ENCODE data around the gene FBXO44. TPM values are rescaled to one million over a fixed set of nuclear protein-coding genes. Genes with fewer than 3 reads are reported as not detected.

FBXO44 gene
- total RNA-seq, 1 experiment from 2014 or later = 22.6 TPM

DNA sequence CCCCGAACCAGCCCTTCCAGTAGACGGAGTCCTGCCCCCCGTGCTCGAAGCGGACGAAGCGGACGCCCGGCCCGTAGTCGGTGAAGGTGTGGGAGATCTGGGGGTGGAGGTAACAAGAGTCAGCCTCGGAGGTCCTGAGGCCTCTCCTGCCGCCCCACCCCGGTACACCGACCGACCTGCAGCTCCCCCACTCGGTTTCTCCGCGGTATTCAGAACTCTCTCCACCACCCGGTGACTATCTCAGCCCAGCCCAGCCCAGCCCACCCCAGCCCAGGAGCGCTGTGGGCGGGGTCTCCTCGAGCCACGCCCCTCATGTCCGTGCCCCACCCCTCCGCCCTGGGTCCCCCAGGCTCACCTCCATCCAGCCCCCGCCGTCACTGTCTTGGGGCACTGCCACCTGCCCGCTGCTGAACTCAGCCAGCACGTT, 5.9 kb upstream of the FBXO44 start:
- BruUV-seq (replicated peaks) = no TSS peak
- Mint-ChIP-seq H3K27ac (ENCODE audit: unreplicated experiment) (no peak overlapping the region), H3K36me3 (ENCODE audit: insufficient read depth, unreplicated experiment) (peaks cover 19% of the 10 kb centered on the region), H3K9me3 (ENCODE audit: unreplicated experiment) (no peaks in the 10 kb centered on the region), H3K27me3 (ENCODE audit: insufficient read depth, unreplicated experiment) (no peaks in the 10 kb centered on the region), H3K4me3 (ENCODE audit: unreplicated experiment) (no peak overlapping the region), H3K4me1 (ENCODE audit: low read depth, unreplicated experiment) (no peaks in the 10 kb centered on the region)
- no peak for DNase-seq
- Histone ChIP-seq H3K9me3 (no peaks in the 10 kb centered on the region), H3K4me3 (ENCODE audit: low read depth, low read length) (no peak overlapping the region), H3K27me3 (replicated peaks; ENCODE audit: control insufficient read depth, insufficient read depth, low read length) (no peaks in the 10 kb centered on the region), H3K4me1 (peaks cover 8% of the 10 kb centered on the region), H3K36me3 (ENCODE audit: control insufficient read depth, insufficient read depth, low read length) (no peaks in the 10 kb centered on the region)
- POLR2A ChIA-PET = no interaction called here
- CTCF ChIA-PET = no interaction called here
- TF ChIP-seq, protein P1, sequence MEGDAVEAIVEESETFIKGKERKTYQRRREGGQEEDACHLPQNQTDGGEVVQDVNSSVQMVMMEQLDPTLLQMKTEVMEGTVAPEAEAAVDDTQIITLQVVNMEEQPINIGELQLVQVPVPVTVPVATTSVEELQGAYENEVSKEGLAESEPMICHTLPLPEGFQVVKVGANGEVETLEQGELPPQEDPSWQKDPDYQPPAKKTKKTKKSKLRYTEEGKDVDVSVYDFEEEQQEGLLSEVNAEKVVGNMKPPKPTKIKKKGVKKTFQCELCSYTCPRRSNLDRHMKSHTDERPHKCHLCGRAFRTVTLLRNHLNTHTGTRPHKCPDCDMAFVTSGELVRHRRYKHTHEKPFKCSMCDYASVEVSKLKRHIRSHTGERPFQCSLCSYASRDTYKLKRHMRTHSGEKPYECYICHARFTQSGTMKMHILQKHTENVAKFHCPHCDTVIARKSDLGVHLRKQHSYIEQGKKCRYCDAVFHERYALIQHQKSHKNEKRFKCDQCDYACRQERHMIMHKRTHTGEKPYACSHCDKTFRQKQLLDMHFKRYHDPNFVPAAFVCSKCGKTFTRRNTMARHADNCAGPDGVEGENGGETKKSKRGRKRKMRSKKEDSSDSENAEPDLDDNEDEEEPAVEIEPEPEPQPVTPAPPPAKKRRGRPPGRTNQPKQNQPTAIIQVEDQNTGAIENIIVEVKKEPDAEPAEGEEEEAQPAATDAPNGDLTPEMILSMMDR (IDR thresholded peaks at IDR 0.05; ENCODE audit: insufficient read depth in 1 of 2, low read depth in 1 of 2, low read length in 1 of 2, severe bottlenecking in 1 of 2, unreplicated experiment in 1 of 2) = no peak
- intact Hi-C loops (cut with micrococcal nuclease; ENCODE audit: unreplicated experiment) = loop anchor here (5.0 to 10.0 kb wide), 2 partner anchors 74 to 611 kb away; no protein-coding TSS in a partner anchor

- H3K27me3 Mint-ChIP-seq (ENCODE audit: insufficient read depth, unreplicated experiment) = no peaks in the 10 kb centered on the region
- BruUV-seq (replicated peaks) = no TSS peak
- Histone ChIP-seq H3K27me3 (replicated peaks; ENCODE audit: control insufficient read depth, insufficient read depth, low read length) (no peaks in the 10 kb centered on the region), H3K9me3 (no peaks in the 10 kb centered on the region), H3K4me1 (peaks cover 8% of the 10 kb centered on the region), H3K36me3 (ENCODE audit: control insufficient read depth, insufficient read depth, low read length) (no peaks in the 10 kb centered on the region), H3K4me3 (ENCODE audit: low read depth, low read length) (no peak overlapping the region)
- DNase-seq = no peak
- no peak overlapping the region for H3K4me3 Mint-ChIP-seq (ENCODE audit: unreplicated experiment)
- H3K27ac Mint-ChIP-seq (ENCODE audit: unreplicated experiment) = no peak overlapping the region
- intact Hi-C loops (cut with micrococcal nuclease; ENCODE audit: unreplicated experiment) = loop anchor here (5.0 to 10.0 kb wide), 2 partner anchors 74 to 612 kb away; no protein-coding TSS in a partner anchor
- peaks cover 20% of the 10 kb centered on the region for H3K36me3 Mint-ChIP-seq (ENCODE audit: insufficient read depth, unreplicated experiment)
- TF ChIP-seq, protein P1 (IDR thresholded peaks at IDR 0.05; ENCODE audit: insufficient read depth in 1 of 2, low read depth in 1 of 2, low read length in 1 of 2, severe bottlenecking in 1 of 2, unreplicated experiment in 1 of 2) = no peak
- CTCF ChIA-PET = interaction anchor here (1.4 kb wide), 1 partner anchor 71 kb away, joined by 3 read pairs; no protein-coding TSS in a partner anchor
- H3K9me3 Mint-ChIP-seq (ENCODE audit: unreplicated experiment) = no peaks in the 10 kb centered on the region
- no peaks in the 10 kb centered on the region for H3K4me1 Mint-ChIP-seq (ENCODE audit: low read depth, unreplicated experiment)
- POLR2A ChIA-PET = no interaction called here
These were observed 5.4 kb upstream of the FBXO44 start for GRCh38 chr1:11649237-11649623.

- Histone ChIP-seq H3K36me3 (ENCODE audit: control insufficient read depth, insufficient read depth, low read length) (no peaks in the 10 kb centered on the region), H3K27me3 (replicated peaks; ENCODE audit: control insufficient read depth, insufficient read depth, low read length) (no peaks in the 10 kb centered on the region), H3K4me3 (ENCODE audit: low read depth, low read length) (no peak overlapping the region), H3K9me3 (no peaks in the 10 kb centered on the region), H3K4me1 (peaks cover 8% of the 10 kb centered on the region)
- POLR2A ChIA-PET = no interaction called here
- intact Hi-C loops (cut with micrococcal nuclease; ENCODE audit: unreplicated experiment) = loop anchor here (5.0 to 10.0 kb wide), 3 partner anchors 68 to 612 kb away; no protein-coding TSS in a partner anchor
- no peak for DNase-seq
- Mint-ChIP-seq H3K27ac (ENCODE audit: unreplicated experiment) (peak overlapping the region; percentile 46), H3K36me3 (ENCODE audit: insufficient read depth, unreplicated experiment) (peaks cover 25% of the 10 kb centered on the region), H3K4me3 (ENCODE audit: unreplicated experiment) (no peak overlapping the region), H3K4me1 (ENCODE audit: low read depth, unreplicated experiment) (no peaks in the 10 kb centered on the region), H3K9me3 (ENCODE audit: unreplicated experiment) (no peaks in the 10 kb centered on the region), H3K27me3 (ENCODE audit: insufficient read depth, unreplicated experiment) (no peaks in the 10 kb centered on the region)
- CTCF ChIA-PET = interaction anchor here (1.4 kb wide), 1 partner anchor 70 kb away, joined by 3 read pairs; no protein-coding TSS in a partner anchor
- BruUV-seq (replicated peaks) = no TSS peak
- TF ChIP-seq, protein P1 (IDR thresholded peaks at IDR 0.05; ENCODE audit: insufficient read depth in 1 of 2, low read depth in 1 of 2, low read length in 1 of 2, severe bottlenecking in 1 of 2, unreplicated experiment in 1 of 2) = no peak
These were observed 4.9 kb upstream of the FBXO44 start for GRCh38 chr1:11649624-11650330.
